Spinal cord (tissue), 10 donors: ENCODE measurements around the gene PLSCR4. TPM values are rescaled to one million over a fixed set of nuclear protein-coding genes. Genes with fewer than 3 reads are reported as not detected.

Experiments
- DNase-seq, 6 donors: peaks; one replicate each; pipeline versions ENCODE4 v3.0.0 to v3.0.0-alpha.2; 2013 to 2015; ENCODE audit warnings: low spot score in 6 of 6, low read depth in 4 of 6
- H3K27ac ChIP-seq: one replicate; pipeline ENCODE4 v1.5.1; 2013; ENCODE audit warnings: low read depth, low read length, control low read depth
- H3K27me3 ChIP-seq: one replicate; pipeline ENCODE4 v1.6.1; 2013; ENCODE audit warnings: low read length; ENCODE audit not compliant: control insufficient read depth, insufficient read depth
- H3K36me3 ChIP-seq: one replicate; pipeline ENCODE4 v1.6.1; 2013; ENCODE audit warnings: low read length; ENCODE audit not compliant: control insufficient read depth, insufficient read depth
- H3K4me1 ChIP-seq: one replicate; pipeline ENCODE4 v1.6.1; 2013; ENCODE audit warnings: low read length; ENCODE audit not compliant: control insufficient read depth, insufficient read depth
- H3K4me3 ChIP-seq: one replicate; pipeline ENCODE4 v1.5.1; 2013; ENCODE audit warnings: low read depth, low read length, control low read depth
- H3K9me3 ChIP-seq: one replicate; pipeline ENCODE4 v1.6.1; 2013; ENCODE audit warnings: low read length; ENCODE audit not compliant: control insufficient read depth, insufficient read depth
- WGBS: methylation state at CpG from one replicate; pipeline ENCODE4 v1.1.5; 2013; ENCODE audit warnings: missing lambda C conversion rate; ENCODE audit not compliant: insufficient coverage; 5-methylcytosine and 5-hydroxymethylcytosine counted together
- polyA plus RNA-seq, 2 donors: library from polyadenylated mRNA; unstranded; fragments of 120-200 nt; gene quantifications; one replicate each; pipeline ENCODE4 v1.2.1, GENCODE V29; 2013; ENCODE audit not compliant: insufficient read length in 2 of 2
- total RNA-seq, 2 donors: library from RNA; depleted of rRNA in 1 of 2; stranded (reverse); fragments of 120-200 nt in 1 of 2; fragments of >200 nt in 1 of 2; gene quantifications; one replicate each; pipeline versions ENCODE4 v1.2.3 to v1.2.4, GENCODE V29; 2013 to 2014
- donor health status: healthy.

Gene PLSCR4
- total and polyA plus RNA-seq, 4 donors: 23.3 to 61.3 (median 40.4) TPM

DNA sequence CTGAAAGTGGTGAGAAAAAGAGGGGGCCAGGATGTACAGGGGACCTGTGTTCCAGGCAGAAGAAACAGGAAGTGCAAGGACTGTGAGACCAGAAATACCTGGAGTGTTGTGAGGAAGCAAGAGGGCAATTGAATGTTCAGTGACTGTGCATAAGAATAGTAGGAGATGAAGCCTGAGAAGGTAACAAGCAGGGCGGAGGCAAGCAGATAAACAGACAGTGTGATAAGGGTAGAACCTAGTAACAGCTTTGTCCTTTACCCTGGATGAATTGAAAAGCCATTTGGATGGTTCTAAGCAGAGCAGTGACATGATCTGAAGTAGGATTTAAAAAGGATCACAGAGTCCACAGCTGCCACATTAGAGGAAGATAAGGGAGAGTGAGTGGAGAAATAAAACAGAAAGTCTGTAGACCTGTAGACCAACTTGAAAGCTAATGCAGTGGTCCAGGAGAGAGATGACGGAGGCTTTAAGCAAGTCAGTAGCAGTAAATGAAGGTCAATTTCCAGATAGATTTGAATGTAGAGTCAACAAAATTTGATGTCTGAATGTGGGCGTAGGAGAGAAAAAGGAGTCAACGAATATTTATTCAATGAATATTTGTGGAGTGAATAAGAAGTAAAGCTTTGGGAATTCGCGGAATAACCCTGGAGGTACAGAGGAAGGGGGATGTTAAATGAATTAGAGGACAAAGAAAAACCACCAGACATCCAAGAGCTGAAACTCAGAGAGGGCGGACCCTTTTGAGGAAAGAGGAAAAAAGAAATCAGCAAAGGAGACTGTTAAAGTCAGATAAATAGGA is 85.7 kb downstream of the PLSCR4 start:
- no peaks in the 10 kb centered on the region for H3K36me3 ChIP-seq
- DNase-seq: no peak
- H3K9me3 ChIP-seq: no peaks in the 10 kb centered on the region
- no peak overlapping the region for H3K27ac ChIP-seq
- 100% methylated on average over 3 of the region's 7 CpGs for WGBS
- H3K4me1 ChIP-seq: peaks cover 8% of the 10 kb centered on the region
- H3K27me3 ChIP-seq: no peaks in the 10 kb centered on the region
- H3K4me3 ChIP-seq: no peak overlapping the region

- Histone ChIP-seq H3K27me3 (no peaks in the 10 kb centered on the region), H3K9me3 (no peaks in the 10 kb centered on the region), H3K4me3 (no peak overlapping the region), H3K27ac (no peak overlapping the region), H3K36me3 (no peaks in the 10 kb centered on the region), H3K4me1 (peaks cover 8% of the 10 kb centered on the region)
- DNase-seq: no peak
These were observed 86.4 kb downstream of the PLSCR4 start for GRCh38 chr3:146164506-146164905.

DNA sequence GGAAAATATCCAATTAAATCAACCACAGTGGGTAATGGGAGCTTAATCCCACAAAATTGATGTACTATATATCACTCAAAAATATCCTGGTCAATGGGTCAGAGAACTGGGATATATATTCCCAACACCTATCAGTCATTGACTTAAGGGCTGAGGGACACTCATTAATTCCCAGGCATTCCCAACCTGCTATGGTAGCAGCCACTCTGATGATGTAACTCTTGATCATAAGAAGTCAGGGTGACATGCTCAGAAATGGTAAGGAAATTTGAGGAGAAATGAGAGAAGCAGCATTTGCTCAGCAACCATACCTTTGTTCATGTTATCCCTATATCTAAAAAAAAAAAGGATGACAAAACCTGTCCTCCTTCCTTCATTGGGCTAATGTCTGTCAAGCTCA is 86.8 kb downstream of the PLSCR4 start:
- Histone ChIP-seq H3K27ac (no peak overlapping the region), H3K27me3 (no peaks in the 10 kb centered on the region), H3K4me1 (peaks cover 8% of the 10 kb centered on the region), H3K36me3 (no peaks in the 10 kb centered on the region), H3K9me3 (no peaks in the 10 kb centered on the region), H3K4me3 (no peak overlapping the region)
- DNase-seq: no peak

DNA sequence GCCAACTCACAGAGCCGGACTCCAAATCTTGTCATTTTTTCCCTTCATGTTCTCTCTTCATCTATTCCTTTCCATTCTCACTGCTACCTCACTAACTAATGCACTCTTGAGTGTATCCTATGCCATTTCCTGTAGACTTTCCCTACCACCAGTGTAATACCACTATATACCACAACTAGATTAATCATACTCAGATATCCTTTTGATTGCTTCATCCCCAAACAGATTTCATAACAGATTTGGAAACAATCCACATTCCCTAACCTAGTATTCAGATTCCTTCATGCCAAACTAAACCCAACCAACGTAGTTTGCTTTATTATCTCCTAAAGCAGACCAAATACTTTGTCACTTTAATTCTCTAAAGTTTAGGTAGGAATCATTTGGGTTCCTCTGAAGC is 87.3 kb downstream of the PLSCR4 start:
- Histone ChIP-seq H3K36me3 (no peaks in the 10 kb centered on the region), H3K27ac (no peak overlapping the region), H3K9me3 (no peaks in the 10 kb centered on the region), H3K27me3 (no peaks in the 10 kb centered on the region), H3K4me3 (no peak overlapping the region), H3K4me1 (peaks cover 8% of the 10 kb centered on the region)
- DNase-seq: no peak
- 100% methylated on average over 2 of the region's 2 CpGs for WGBS

- Histone ChIP-seq H3K4me3 (no peak overlapping the region), H3K27me3 (no peaks in the 10 kb centered on the region), H3K9me3 (no peaks in the 10 kb centered on the region), H3K36me3 (no peaks in the 10 kb centered on the region), H3K27ac (no peak overlapping the region), H3K4me1 (peaks cover 8% of the 10 kb centered on the region)
- WGBS: no CpG with 5 or more reads among the region's 2 CpGs
- no peak for DNase-seq
These were observed 88.3 kb downstream of the PLSCR4 start for GRCh38 chr3:146162561-146162960.

DNA sequence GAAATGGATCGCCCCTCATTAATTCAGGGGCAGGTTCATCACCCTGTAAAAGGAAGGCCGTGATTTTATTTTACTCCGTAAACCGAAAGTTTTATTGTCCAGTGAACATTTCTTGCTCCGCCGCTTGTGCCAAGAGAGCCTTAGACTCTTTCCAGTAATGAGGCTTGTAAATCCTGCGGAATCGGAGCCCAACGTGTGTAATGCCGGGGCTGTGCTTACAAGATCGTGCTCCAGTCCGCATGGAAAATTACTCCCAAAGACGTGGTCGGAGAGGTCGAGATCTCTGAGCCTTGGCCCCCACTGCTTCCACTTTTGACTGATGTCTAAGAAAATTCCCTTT is 89.3 kb downstream of the PLSCR4 start:
- peak in 3 of 6 donors; percentile 55 to 79 (median 79) for DNase-seq
- WGBS: 5% methylated on average over 15 of the region's 15 CpGs

GRCh38 chr3:146160964-146161662 is 89.8 kb downstream of the PLSCR4 start, which contains the start of gene PLOD2:
Gene PLOD2, minus strand, starts transcription at chr3:146161184. Its CDS starts 195 bp downstream, at chr3:146160989.
- under 1% methylated on average over 74 of the region's 74 CpGs for WGBS
- Histone ChIP-seq H3K4me3 (peak within 1 kb of the TSS; percentile 94), H3K36me3 (no peaks in the 10 kb centered on the region), H3K9me3 (no peaks in the 10 kb centered on the region), H3K27ac (peak within 1 kb of the TSS; percentile 96), H3K27me3 (no peaks in the 10 kb centered on the region), H3K4me1 (peaks cover 8% of the 10 kb centered on the region)
- peak in 5 of 6 donors; percentile 51 to 90 (median 61) for DNase-seq

More for the DNA sequence above, 89.3 kb downstream of the PLSCR4 start:
- peaks cover 8% of the 10 kb centered on the region for H3K4me1 ChIP-seq
- no peaks in the 10 kb centered on the region for H3K9me3 ChIP-seq
- H3K4me3 ChIP-seq: peak overlapping the region; percentile 94
- no peaks in the 10 kb centered on the region for H3K36me3 ChIP-seq
- H3K27ac ChIP-seq: peak overlapping the region; percentile 95
- H3K27me3 ChIP-seq: no peaks in the 10 kb centered on the region

DNA sequence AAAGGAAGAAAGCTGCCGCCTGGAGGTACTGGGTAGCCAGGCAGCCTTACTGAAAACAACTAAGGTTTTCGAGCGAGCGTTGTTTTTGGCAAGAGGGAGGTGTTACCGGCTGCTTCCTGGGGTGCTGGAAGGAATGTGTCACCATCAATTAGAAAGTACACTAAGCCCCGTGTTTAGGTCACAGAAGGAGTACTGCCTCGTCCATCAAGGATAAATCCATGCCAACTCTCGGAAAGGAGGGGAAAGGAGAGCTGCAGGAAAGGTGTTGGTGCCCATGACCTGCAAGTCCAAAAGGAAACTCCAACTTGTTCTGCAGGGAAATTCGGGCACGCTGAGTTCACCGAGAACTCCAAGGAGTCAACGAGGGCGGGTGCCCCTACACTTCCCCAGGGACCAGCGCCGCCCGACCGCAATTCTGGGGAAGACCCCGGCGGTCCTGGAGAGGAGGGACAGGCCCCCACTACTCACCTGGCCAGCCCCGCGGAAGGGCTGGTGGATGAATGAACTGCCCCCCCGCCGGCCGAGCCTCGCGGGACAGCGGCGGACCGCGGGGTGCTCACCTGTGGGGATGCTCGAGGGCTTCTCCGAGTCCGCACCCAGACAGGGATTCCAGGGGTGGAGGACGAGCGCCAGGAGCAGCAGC is 90.5 kb downstream of the PLSCR4 start:
- Histone ChIP-seq H3K27me3 (no peaks in the 10 kb centered on the region), H3K4me1 (peaks cover 8% of the 10 kb centered on the region), H3K4me3 (peak overlapping the region; percentile 94), H3K27ac (peak overlapping the region; percentile 96), H3K9me3 (no peaks in the 10 kb centered on the region), H3K36me3 (no peaks in the 10 kb centered on the region)
- DNase-seq: peak; percentile 66 to 90 (median 69)
- WGBS: under 1% methylated on average over 31 of the region's 35 CpGs

- DNase-seq: no peak
- Histone ChIP-seq H3K36me3 (no peaks in the 10 kb centered on the region), H3K4me1 (peaks cover 8% of the 10 kb centered on the region), H3K27ac (peak overlapping the region; percentile 96), H3K9me3 (no peaks in the 10 kb centered on the region), H3K27me3 (no peaks in the 10 kb centered on the region), H3K4me3 (peak overlapping the region; percentile 94)
- WGBS: 6% methylated on average over 2 of the region's 7 CpGs
These were observed 91.1 kb downstream of the PLSCR4 start for GRCh38 chr3:146159616-146160320.
